ENCODE results near the gene TYW1B. TPM values are rescaled to one million over a fixed set of nuclear protein-coding genes. Genes with fewer than 3 reads are reported as not detected.
"Not testable (repeated sequence)": the region's sequence is repeated elsewhere in the genome, so short reads cannot be mapped to it uniquely, and the experiment has no call there.

The TYW1B gene
- total RNA-seq, 1 experiment from 2014 or later = 2.6 TPM

GRCh38 chr7:72735855-72736254 lies 92.1 kb downstream of the TYW1B start:
- intact Hi-C loops (cut with micrococcal nuclease; ENCODE audit: unreplicated experiment); H3K9me3 ChIP-seq (ENCODE audit: low read depth, low read length, poor library complexity, severe bottlenecking); BruUV-seq (replicated peaks): not testable (repeated sequence)

GRCh38 chr7:72730815-72731214 lies 97.2 kb downstream of the TYW1B start:
- H3K4me1 ChIP-seq (ENCODE audit: insufficient read depth, low read length, poor library complexity, severe bottlenecking); H3K36me3 ChIP-seq (ENCODE audit: insufficient read depth, low read length, poor library complexity, severe bottlenecking); H3K4me3 ChIP-seq (ENCODE audit: low read depth, low read length, poor library complexity, severe bottlenecking); POLR2A ChIA-PET (ENCODE audit: low non-redundant PET); DNase-seq (ENCODE audit: low spot score); H3K27me3 ChIP-seq (replicated peaks; ENCODE audit: insufficient read depth, low read depth, low read length, poor library complexity); CTCF ChIA-PET; H3K27ac ChIP-seq (ENCODE audit: low read depth, low read length, poor library complexity, severe bottlenecking); intact Hi-C loops (cut with micrococcal nuclease; ENCODE audit: unreplicated experiment); H3K9me3 ChIP-seq (ENCODE audit: low read depth, low read length, poor library complexity, severe bottlenecking); BruUV-seq (replicated peaks): not testable (repeated sequence)

More at GRCh38 chr7:72735855-72736254, 92.1 kb downstream of the TYW1B start:
- H3K27ac ChIP-seq (ENCODE audit: low read depth, low read length, poor library complexity, severe bottlenecking); H3K4me3 ChIP-seq (ENCODE audit: low read depth, low read length, poor library complexity, severe bottlenecking); CTCF ChIA-PET; H3K4me1 ChIP-seq (ENCODE audit: insufficient read depth, low read length, poor library complexity, severe bottlenecking); H3K27me3 ChIP-seq (replicated peaks; ENCODE audit: insufficient read depth, low read depth, low read length, poor library complexity); H3K36me3 ChIP-seq (ENCODE audit: insufficient read depth, low read length, poor library complexity, severe bottlenecking); POLR2A ChIA-PET (ENCODE audit: low non-redundant PET); DNase-seq (ENCODE audit: low spot score): not testable (repeated sequence)

- CTCF ChIA-PET; H3K27ac ChIP-seq (ENCODE audit: low read depth, low read length, poor library complexity, severe bottlenecking); intact Hi-C loops (cut with micrococcal nuclease; ENCODE audit: unreplicated experiment); H3K27me3 ChIP-seq (replicated peaks; ENCODE audit: insufficient read depth, low read depth, low read length, poor library complexity); H3K36me3 ChIP-seq (ENCODE audit: insufficient read depth, low read length, poor library complexity, severe bottlenecking); POLR2A ChIA-PET (ENCODE audit: low non-redundant PET); BruUV-seq (replicated peaks); DNase-seq (ENCODE audit: low spot score); H3K9me3 ChIP-seq (ENCODE audit: low read depth, low read length, poor library complexity, severe bottlenecking); H3K4me3 ChIP-seq (ENCODE audit: low read depth, low read length, poor library complexity, severe bottlenecking); H3K4me1 ChIP-seq (ENCODE audit: insufficient read depth, low read length, poor library complexity, severe bottlenecking): not testable (repeated sequence)
Observed at GRCh38 chr7:72730384-72730783, 97.6 kb downstream of the TYW1B start.

GRCh38 chr7:72729130-72729529 lies 98.9 kb downstream of the TYW1B start:
- H3K27ac ChIP-seq (ENCODE audit: low read depth, low read length, poor library complexity, severe bottlenecking); POLR2A ChIA-PET (ENCODE audit: low non-redundant PET); CTCF ChIA-PET; H3K4me3 ChIP-seq (ENCODE audit: low read depth, low read length, poor library complexity, severe bottlenecking); BruUV-seq (replicated peaks); H3K4me1 ChIP-seq (ENCODE audit: insufficient read depth, low read length, poor library complexity, severe bottlenecking); DNase-seq (ENCODE audit: low spot score); intact Hi-C loops (cut with micrococcal nuclease; ENCODE audit: unreplicated experiment); H3K27me3 ChIP-seq (replicated peaks; ENCODE audit: insufficient read depth, low read depth, low read length, poor library complexity); H3K36me3 ChIP-seq (ENCODE audit: insufficient read depth, low read length, poor library complexity, severe bottlenecking); H3K9me3 ChIP-seq (ENCODE audit: low read depth, low read length, poor library complexity, severe bottlenecking): not testable (repeated sequence)

GRCh38 chr7:72722694-72723093 lies 105.3 kb downstream of the TYW1B start:
- H3K4me1 ChIP-seq (ENCODE audit: insufficient read depth, low read length, poor library complexity, severe bottlenecking); POLR2A ChIA-PET (ENCODE audit: low non-redundant PET); H3K4me3 ChIP-seq (ENCODE audit: low read depth, low read length, poor library complexity, severe bottlenecking); DNase-seq (ENCODE audit: low spot score); H3K36me3 ChIP-seq (ENCODE audit: insufficient read depth, low read length, poor library complexity, severe bottlenecking); CTCF ChIA-PET; H3K27me3 ChIP-seq (replicated peaks; ENCODE audit: insufficient read depth, low read depth, low read length, poor library complexity); H3K27ac ChIP-seq (ENCODE audit: low read depth, low read length, poor library complexity, severe bottlenecking); BruUV-seq (replicated peaks); H3K9me3 ChIP-seq (ENCODE audit: low read depth, low read length, poor library complexity, severe bottlenecking); intact Hi-C loops (cut with micrococcal nuclease; ENCODE audit: unreplicated experiment): not testable (repeated sequence)

- DNase-seq (ENCODE audit: low spot score); BruUV-seq (replicated peaks); CTCF ChIA-PET; POLR2A ChIA-PET (ENCODE audit: low non-redundant PET); H3K4me3 ChIP-seq (ENCODE audit: low read depth, low read length, poor library complexity, severe bottlenecking); H3K4me1 ChIP-seq (ENCODE audit: insufficient read depth, low read length, poor library complexity, severe bottlenecking); intact Hi-C loops (cut with micrococcal nuclease; ENCODE audit: unreplicated experiment); H3K9me3 ChIP-seq (ENCODE audit: low read depth, low read length, poor library complexity, severe bottlenecking); H3K36me3 ChIP-seq (ENCODE audit: insufficient read depth, low read length, poor library complexity, severe bottlenecking); H3K27me3 ChIP-seq (replicated peaks; ENCODE audit: insufficient read depth, low read depth, low read length, poor library complexity); H3K27ac ChIP-seq (ENCODE audit: low read depth, low read length, poor library complexity, severe bottlenecking): not testable (repeated sequence)
Observed at GRCh38 chr7:72720890-72721289, 107.1 kb downstream of the TYW1B start.

- POLR2A ChIA-PET (ENCODE audit: low non-redundant PET); H3K27me3 ChIP-seq (replicated peaks; ENCODE audit: insufficient read depth, low read depth, low read length, poor library complexity); H3K27ac ChIP-seq (ENCODE audit: low read depth, low read length, poor library complexity, severe bottlenecking); intact Hi-C loops (cut with micrococcal nuclease; ENCODE audit: unreplicated experiment); DNase-seq (ENCODE audit: low spot score); H3K36me3 ChIP-seq (ENCODE audit: insufficient read depth, low read length, poor library complexity, severe bottlenecking); H3K4me3 ChIP-seq (ENCODE audit: low read depth, low read length, poor library complexity, severe bottlenecking); BruUV-seq (replicated peaks); H3K4me1 ChIP-seq (ENCODE audit: insufficient read depth, low read length, poor library complexity, severe bottlenecking); CTCF ChIA-PET; H3K9me3 ChIP-seq (ENCODE audit: low read depth, low read length, poor library complexity, severe bottlenecking): not testable (repeated sequence)
Observed at GRCh38 chr7:72717252-72717774, 110.7 kb downstream of the TYW1B start.

GRCh38 chr7:72711927-72712326 lies 116.1 kb downstream of the TYW1B start:
- H3K36me3 ChIP-seq (ENCODE audit: insufficient read depth, low read length, poor library complexity, severe bottlenecking); CTCF ChIA-PET; H3K4me3 ChIP-seq (ENCODE audit: low read depth, low read length, poor library complexity, severe bottlenecking); H3K27ac ChIP-seq (ENCODE audit: low read depth, low read length, poor library complexity, severe bottlenecking); H3K27me3 ChIP-seq (replicated peaks; ENCODE audit: insufficient read depth, low read depth, low read length, poor library complexity); DNase-seq (ENCODE audit: low spot score); H3K9me3 ChIP-seq (ENCODE audit: low read depth, low read length, poor library complexity, severe bottlenecking); H3K4me1 ChIP-seq (ENCODE audit: insufficient read depth, low read length, poor library complexity, severe bottlenecking); POLR2A ChIA-PET (ENCODE audit: low non-redundant PET); intact Hi-C loops (cut with micrococcal nuclease; ENCODE audit: unreplicated experiment); BruUV-seq (replicated peaks): not testable (repeated sequence)
